WTC11 (cell line): ENCODE data around the gene KLHL30.

Experiments used
- NR1H2 ChIP-seq: sonication (generic); formaldehyde crosslinking; IDR thresholded peaks from 2 replicates; pipeline ENCODE4 v1.9.0; 2021; ENCODE audit warnings: mild to moderate bottlenecking, moderate library complexity, missing genetic modification reagents
- TF ChIP-seq, protein P1 (sequence below): fragments of 200-600 bp; IDR thresholded peaks from 2 replicates; pipeline ENCODE4 v1.8.0; 2022; ENCODE audit warnings: antibody characterized with exemption

- TF ChIP-seq, protein P1, sequence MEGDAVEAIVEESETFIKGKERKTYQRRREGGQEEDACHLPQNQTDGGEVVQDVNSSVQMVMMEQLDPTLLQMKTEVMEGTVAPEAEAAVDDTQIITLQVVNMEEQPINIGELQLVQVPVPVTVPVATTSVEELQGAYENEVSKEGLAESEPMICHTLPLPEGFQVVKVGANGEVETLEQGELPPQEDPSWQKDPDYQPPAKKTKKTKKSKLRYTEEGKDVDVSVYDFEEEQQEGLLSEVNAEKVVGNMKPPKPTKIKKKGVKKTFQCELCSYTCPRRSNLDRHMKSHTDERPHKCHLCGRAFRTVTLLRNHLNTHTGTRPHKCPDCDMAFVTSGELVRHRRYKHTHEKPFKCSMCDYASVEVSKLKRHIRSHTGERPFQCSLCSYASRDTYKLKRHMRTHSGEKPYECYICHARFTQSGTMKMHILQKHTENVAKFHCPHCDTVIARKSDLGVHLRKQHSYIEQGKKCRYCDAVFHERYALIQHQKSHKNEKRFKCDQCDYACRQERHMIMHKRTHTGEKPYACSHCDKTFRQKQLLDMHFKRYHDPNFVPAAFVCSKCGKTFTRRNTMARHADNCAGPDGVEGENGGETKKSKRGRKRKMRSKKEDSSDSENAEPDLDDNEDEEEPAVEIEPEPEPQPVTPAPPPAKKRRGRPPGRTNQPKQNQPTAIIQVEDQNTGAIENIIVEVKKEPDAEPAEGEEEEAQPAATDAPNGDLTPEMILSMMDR, result no peak
- no peak for TF ChIP-seq NR1H2 (CRISPR knock-in tag)
These were observed 11.1 kb upstream of the KLHL30 start for GRCh38 chr2:238127165-238128060.
